SH-SY5Y (cell line): ENCODE data around the gene RAB12.

ENCODE experiments used
- GATA2 ChIP-seq: IDR thresholded peaks from 2 replicates; pipeline ENCODE4 v1.6.1; 2011; ENCODE audit warnings: mild to moderate bottlenecking, low read depth, low read length
- GATA3 ChIP-seq: IDR thresholded peaks from 2 replicates; pipeline ENCODE4 v1.6.1; 2011; ENCODE audit warnings: low read depth, mild to moderate bottlenecking, low read length, moderate library complexity

- TF ChIP-seq GATA2 (no peak), GATA3 (no peak)
Observed at GRCh38 chr18:8658858-8659485, 49.7 kb downstream of the RAB12 start.
